Measurements from ENCODE around the gene GJB1. TPM values are rescaled to one million over a fixed set of nuclear protein-coding genes. Genes with fewer than 3 reads are reported as not detected.

The GJB1 gene
- polyA plus RNA-seq (2011; rRNA removed), result not detected in 2 replicates
- not detected in 2 replicates for polyA minus RNA-seq (2011; rRNA and poly(A)+ RNA removed)

DNA sequence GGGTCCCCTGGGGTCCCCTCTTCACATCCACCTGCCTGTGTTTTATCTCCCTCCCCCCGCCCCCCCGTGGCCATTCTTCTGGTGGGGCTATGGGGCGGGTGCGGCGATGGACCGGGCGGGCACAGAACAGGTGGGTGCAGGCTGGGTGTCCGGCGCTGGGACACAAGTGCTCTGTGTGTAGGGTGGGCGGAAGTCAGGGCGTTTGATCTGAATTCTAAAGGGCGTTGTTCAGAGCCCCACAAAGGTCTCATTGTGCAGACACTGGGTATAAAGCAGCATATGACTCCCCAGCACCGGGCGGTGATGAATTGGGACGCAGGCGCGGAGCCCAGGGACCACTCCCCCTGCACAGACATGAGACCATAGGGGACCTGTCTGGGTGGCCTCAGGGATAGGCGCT, at the start of gene GJB1:
TSS of gene GJB1 (plus strand) at position 296 of the 400 bp plus-strand sequence. CDS start 484 bp downstream, outside the sequence.
- Histone ChIP-seq H3K27ac (ENCODE audit: low read depth, low read length) (no peak within 1 kb of the TSS), H3K27me3 (ENCODE audit: control insufficient read depth, insufficient read depth, low read length) (no peaks in the 10 kb centered on the region), H3K4me3 (ENCODE audit: low read depth, low read length) (no peak within 1 kb of the TSS), H3K9me3 (ENCODE audit: control insufficient read depth, insufficient read depth, low read length) (no peaks in the 10 kb centered on the region)
- ChIA-PET POLR2A (no interaction called here), CTCF (no interaction called here)
- DNase-seq (ENCODE audit: low read depth, low spot score), result no peak
- TF ChIP-seq, protein P1, sequence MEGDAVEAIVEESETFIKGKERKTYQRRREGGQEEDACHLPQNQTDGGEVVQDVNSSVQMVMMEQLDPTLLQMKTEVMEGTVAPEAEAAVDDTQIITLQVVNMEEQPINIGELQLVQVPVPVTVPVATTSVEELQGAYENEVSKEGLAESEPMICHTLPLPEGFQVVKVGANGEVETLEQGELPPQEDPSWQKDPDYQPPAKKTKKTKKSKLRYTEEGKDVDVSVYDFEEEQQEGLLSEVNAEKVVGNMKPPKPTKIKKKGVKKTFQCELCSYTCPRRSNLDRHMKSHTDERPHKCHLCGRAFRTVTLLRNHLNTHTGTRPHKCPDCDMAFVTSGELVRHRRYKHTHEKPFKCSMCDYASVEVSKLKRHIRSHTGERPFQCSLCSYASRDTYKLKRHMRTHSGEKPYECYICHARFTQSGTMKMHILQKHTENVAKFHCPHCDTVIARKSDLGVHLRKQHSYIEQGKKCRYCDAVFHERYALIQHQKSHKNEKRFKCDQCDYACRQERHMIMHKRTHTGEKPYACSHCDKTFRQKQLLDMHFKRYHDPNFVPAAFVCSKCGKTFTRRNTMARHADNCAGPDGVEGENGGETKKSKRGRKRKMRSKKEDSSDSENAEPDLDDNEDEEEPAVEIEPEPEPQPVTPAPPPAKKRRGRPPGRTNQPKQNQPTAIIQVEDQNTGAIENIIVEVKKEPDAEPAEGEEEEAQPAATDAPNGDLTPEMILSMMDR (IDR thresholded peaks at IDR 0.05; ENCODE audit: low read depth, low read length), result no peak

DNA sequence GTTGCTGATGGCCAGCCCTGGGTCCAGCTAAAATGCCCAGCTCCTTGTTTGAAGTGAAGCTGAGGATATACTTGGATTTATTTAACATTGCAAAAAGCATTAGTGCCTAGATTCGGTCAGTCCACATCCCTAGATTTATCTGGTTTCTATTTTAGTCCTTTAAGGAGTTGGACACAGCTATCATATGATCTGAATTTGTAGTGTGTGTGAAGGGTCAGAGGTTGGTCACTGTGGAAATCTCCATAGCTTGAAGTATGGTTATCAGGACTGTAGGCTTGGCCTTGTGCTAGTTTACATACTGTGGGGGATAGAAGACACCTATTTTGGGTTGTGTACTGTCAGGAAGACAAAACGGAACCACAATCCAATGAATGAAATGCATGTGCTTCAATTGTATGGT, 49.6 kb upstream of the GJB1 start:
- Histone ChIP-seq H3K27ac (ENCODE audit: low read depth, low read length) (no peak overlapping the region), H3K4me3 (ENCODE audit: low read depth, low read length) (no peak overlapping the region), H3K27me3 (ENCODE audit: control insufficient read depth, insufficient read depth, low read length) (no peaks in the 10 kb centered on the region), H3K9me3 (ENCODE audit: control insufficient read depth, insufficient read depth, low read length) (no peaks in the 10 kb centered on the region)
- CTCF ChIA-PET, result no interaction called here
- TF ChIP-seq, protein P1 (IDR thresholded peaks at IDR 0.05; ENCODE audit: low read depth, low read length), result no peak
- POLR2A ChIA-PET, result no interaction called here
- DNase-seq (ENCODE audit: low read depth, low spot score), result no peak

DNA sequence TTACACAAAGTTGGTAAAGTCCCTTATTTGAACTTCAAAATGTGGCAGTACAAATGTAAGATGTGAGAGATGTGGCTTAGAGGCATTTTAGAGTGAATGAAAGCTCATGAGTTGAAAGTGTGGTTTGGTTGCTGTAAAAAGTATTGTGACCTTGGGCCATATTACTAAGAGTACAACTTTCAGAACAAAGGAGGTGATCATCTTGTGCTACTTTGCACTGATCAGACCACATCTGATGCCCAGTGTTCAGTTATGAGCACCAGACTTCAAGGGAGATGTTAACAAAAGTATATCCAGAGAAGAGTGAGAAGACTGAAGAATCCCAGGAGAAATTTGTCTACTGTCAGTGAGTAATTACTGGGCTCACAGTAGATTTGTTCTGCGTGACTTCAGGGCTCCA, 48.2 kb upstream of the GJB1 start:
- POLR2A ChIA-PET, result no interaction called here

DNA sequence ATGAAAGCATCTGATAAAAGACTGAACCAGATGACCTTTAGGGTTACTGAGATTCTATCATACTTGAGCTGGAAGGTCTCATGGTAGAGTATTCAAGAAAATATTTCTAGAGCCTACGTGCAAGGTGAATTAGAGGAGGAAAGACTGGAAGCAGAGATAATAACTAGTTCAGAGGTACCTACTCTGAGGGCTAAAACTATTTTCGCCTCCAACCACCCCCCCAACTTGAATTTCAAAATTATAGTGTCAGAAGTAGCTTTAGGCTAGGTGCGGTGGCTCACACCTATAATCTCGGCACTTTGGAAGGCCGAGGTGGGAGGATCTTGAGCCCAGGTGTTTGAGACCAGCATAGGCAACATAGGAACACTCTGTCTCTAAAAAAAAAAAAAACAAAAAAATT, 47.5 kb upstream of the GJB1 start:
- Histone ChIP-seq H3K27ac (ENCODE audit: low read depth, low read length) (no peak overlapping the region), H3K9me3 (ENCODE audit: control insufficient read depth, insufficient read depth, low read length) (no peaks in the 10 kb centered on the region), H3K4me3 (ENCODE audit: low read depth, low read length) (no peak overlapping the region), H3K27me3 (ENCODE audit: control insufficient read depth, insufficient read depth, low read length) (no peaks in the 10 kb centered on the region)
- TF ChIP-seq, protein P1 (IDR thresholded peaks at IDR 0.05; ENCODE audit: low read depth, low read length), result no peak
- no peak for DNase-seq (ENCODE audit: low read depth, low spot score)
- ChIA-PET CTCF (no interaction called here), POLR2A (no interaction called here)

More for the DNA sequence above, 48.2 kb upstream of the GJB1 start:
- Histone ChIP-seq H3K27me3 (ENCODE audit: control insufficient read depth, insufficient read depth, low read length) (no peaks in the 10 kb centered on the region), H3K9me3 (ENCODE audit: control insufficient read depth, insufficient read depth, low read length) (no peaks in the 10 kb centered on the region), H3K27ac (ENCODE audit: low read depth, low read length) (no peak overlapping the region), H3K4me3 (ENCODE audit: low read depth, low read length) (no peak overlapping the region)
- TF ChIP-seq, protein P1 (IDR thresholded peaks at IDR 0.05; ENCODE audit: low read depth, low read length), result no peak
- no peak for DNase-seq (ENCODE audit: low read depth, low spot score)
- CTCF ChIA-PET, result no interaction called here

DNA sequence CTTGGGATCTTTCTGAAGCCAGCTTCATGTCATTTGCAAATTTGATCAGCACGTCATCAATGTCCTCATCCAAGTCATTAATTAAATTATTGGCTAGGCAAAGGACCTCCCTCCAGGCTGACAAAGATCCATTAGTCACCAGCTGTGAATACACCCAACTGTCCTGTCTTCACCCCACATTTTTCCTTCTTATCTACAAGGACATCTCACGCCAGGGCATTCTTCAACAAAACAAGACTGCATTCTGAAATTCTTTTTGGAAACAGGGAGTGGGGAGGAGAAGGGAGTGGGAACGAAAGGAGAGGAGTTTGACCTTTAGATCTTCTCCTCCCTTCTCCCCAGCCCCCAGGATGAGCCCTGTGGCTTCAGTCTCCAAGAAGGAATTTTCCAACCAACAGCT, 45.7 kb upstream of the GJB1 start:
- Histone ChIP-seq H3K4me3 (ENCODE audit: low read depth, low read length) (no peak overlapping the region), H3K27ac (ENCODE audit: low read depth, low read length) (no peak overlapping the region), H3K27me3 (ENCODE audit: control insufficient read depth, insufficient read depth, low read length) (no peaks in the 10 kb centered on the region), H3K9me3 (ENCODE audit: control insufficient read depth, insufficient read depth, low read length) (no peaks in the 10 kb centered on the region)
- ChIA-PET CTCF (interaction anchor here (0.6 to 4.9 kb wide), 5 partner anchors 59 to 207 kb away, joined by 3 to 51 read pairs (median 4); no protein-coding TSS in a partner anchor), POLR2A (interaction anchor here (0.6 kb wide), 1 partner anchor 9 kb away, joined by 8 read pairs; no protein-coding TSS in a partner anchor)
- TF ChIP-seq, protein P1 (IDR thresholded peaks at IDR 0.05; ENCODE audit: low read depth, low read length), result no peak
- DNase-seq (ENCODE audit: low read depth, low spot score), result no peak

Measured in AG04450 (cell line).